Hepatocyte (in vitro differentiated cells): ENCODE results near the gene CCDC24.

Experiments used
- EZH2phosphoT487 ChIP-seq: fragments of 200-600 bp; sonication (generic); IDR thresholded peaks from one replicate; pipeline ENCODE4 v1.6.1; 2018; ENCODE audit warnings: antibody characterized with exemption, mild to moderate bottlenecking, low read depth, moderate library complexity; ENCODE audit not compliant: unreplicated experiment, severe bottlenecking
- TF ChIP-seq, protein P1 (sequence below): fragments of 200-600 bp; sonication (generic); IDR thresholded peaks from 2 replicates; pipeline ENCODE4 v1.5.1; 2016; ENCODE audit warnings: antibody characterized with exemption, mild to moderate bottlenecking; ENCODE audit not compliant: poor library complexity

DNA sequence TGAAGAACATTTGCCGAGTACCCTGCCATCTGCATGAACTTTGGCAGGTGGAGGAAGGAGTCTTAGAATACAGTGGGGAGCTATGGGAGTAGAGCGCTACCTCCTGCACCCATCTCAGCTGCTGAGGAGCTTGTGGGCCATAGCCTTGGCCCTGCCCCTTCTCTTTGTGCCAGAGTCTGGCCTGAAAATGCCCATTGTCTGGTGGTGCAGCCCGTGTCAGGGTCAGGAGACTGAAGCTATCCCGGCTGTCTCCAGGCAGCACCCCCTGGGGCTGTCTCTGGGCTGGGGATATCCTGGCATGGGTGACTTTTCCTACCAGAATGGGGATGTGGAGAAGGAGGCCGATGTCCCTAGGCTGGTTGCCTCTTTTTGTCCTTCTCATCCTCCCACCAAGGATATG, 37.4 kb upstream of the CCDC24 start:
- TF ChIP-seq, protein P1, sequence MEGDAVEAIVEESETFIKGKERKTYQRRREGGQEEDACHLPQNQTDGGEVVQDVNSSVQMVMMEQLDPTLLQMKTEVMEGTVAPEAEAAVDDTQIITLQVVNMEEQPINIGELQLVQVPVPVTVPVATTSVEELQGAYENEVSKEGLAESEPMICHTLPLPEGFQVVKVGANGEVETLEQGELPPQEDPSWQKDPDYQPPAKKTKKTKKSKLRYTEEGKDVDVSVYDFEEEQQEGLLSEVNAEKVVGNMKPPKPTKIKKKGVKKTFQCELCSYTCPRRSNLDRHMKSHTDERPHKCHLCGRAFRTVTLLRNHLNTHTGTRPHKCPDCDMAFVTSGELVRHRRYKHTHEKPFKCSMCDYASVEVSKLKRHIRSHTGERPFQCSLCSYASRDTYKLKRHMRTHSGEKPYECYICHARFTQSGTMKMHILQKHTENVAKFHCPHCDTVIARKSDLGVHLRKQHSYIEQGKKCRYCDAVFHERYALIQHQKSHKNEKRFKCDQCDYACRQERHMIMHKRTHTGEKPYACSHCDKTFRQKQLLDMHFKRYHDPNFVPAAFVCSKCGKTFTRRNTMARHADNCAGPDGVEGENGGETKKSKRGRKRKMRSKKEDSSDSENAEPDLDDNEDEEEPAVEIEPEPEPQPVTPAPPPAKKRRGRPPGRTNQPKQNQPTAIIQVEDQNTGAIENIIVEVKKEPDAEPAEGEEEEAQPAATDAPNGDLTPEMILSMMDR, result no peak
- TF ChIP-seq EZH2phosphoT487, result no peak
